Fibroblast of villous mesenchyme (primary cell): ENCODE data around the gene PTGES2. TPM values are rescaled to one million over a fixed set of nuclear protein-coding genes. Genes with fewer than 3 reads are reported as not detected.

ENCODE experiments used
- DNase-seq: peaks from one replicate; pipeline ENCODE4 v3.0.0-alpha.2; 2010; ENCODE audit warnings: low read depth
- H3K4me3 ChIP-seq: 2 replicates; pipeline ENCODE4 v1.5.1; 2011; ENCODE audit warnings: low read depth, mild to moderate bottlenecking, low read length
- total RNA-seq: library from RNA; depleted of rRNA; stranded (reverse); fragments of >200 nt; gene quantifications from 2 replicates; pipeline ENCODE4 v1.2.3, GENCODE V29; 2012
- TF ChIP-seq, protein P1 (sequence below): IDR thresholded peaks from 2 replicates; pipeline ENCODE4 v1.5.1; 2012; ENCODE audit warnings: low read depth, mild to moderate bottlenecking, low read length; ENCODE audit not compliant: insufficient read depth

PTGES2 gene
- total RNA-seq, 1 donor, result 43.6 TPM

DNA sequence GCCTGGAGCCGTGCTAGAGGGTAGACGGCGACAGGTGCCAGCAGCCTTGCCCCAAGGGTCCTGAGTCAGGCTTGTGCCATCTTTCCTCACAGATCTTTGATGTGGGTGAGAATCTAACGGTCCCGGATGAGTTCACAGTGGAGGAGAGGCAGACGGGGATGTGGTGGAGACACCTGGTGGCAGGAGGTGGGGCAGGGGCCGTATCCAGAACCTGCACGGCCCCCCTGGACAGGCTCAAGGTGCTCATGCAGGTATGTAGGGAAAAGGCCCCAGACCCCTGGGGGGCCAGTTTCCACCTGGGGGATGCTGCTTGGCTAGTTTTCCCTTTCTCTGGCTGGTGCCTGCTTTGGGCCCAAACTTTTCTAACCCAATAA, 24.0 kb downstream of the PTGES2 start:
- DNase-seq, result no peak
- H3K4me3 ChIP-seq, result no peak overlapping the region
- TF ChIP-seq, protein P1, sequence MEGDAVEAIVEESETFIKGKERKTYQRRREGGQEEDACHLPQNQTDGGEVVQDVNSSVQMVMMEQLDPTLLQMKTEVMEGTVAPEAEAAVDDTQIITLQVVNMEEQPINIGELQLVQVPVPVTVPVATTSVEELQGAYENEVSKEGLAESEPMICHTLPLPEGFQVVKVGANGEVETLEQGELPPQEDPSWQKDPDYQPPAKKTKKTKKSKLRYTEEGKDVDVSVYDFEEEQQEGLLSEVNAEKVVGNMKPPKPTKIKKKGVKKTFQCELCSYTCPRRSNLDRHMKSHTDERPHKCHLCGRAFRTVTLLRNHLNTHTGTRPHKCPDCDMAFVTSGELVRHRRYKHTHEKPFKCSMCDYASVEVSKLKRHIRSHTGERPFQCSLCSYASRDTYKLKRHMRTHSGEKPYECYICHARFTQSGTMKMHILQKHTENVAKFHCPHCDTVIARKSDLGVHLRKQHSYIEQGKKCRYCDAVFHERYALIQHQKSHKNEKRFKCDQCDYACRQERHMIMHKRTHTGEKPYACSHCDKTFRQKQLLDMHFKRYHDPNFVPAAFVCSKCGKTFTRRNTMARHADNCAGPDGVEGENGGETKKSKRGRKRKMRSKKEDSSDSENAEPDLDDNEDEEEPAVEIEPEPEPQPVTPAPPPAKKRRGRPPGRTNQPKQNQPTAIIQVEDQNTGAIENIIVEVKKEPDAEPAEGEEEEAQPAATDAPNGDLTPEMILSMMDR, result peak; percentile 19

DNA sequence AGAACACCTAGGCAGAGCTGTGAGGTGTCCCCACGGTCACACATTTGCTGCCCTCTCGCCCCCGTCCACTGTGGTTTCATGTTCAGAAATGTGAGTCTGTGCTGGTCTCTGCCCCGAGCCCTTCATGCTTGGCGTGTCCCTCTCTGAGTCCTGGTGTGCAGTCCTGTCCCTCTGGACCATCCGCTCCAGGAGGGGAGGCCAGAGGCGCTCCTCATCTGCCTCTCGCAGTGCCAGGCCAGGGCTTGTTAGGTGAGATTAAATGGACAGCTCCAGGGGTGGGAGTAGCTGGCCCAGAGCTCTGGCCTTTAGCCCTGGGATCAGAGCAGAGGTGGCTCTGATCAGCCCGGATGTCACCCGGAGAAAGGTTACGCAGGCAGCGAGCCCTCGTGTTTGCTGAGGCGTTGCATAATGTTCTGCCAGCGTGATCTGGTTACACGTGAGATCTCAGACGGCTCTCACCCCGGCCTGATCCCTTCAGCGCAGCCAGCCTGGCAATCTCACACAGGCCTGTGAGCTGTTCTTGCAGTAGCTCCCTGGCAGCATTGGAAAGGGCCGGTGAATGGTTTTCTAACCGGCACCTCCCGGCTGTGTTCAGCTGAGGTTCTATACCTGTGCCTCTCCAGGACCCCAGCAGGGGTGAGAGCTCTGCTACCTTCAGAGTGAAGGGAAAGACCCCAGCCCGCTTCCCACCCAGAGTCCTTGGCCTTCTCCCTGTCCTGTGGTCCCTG, 24.5 kb downstream of the PTGES2 start:
- no peak for DNase-seq
- H3K4me3 ChIP-seq, result no peak overlapping the region
- TF ChIP-seq, protein P1, result no peak

DNA sequence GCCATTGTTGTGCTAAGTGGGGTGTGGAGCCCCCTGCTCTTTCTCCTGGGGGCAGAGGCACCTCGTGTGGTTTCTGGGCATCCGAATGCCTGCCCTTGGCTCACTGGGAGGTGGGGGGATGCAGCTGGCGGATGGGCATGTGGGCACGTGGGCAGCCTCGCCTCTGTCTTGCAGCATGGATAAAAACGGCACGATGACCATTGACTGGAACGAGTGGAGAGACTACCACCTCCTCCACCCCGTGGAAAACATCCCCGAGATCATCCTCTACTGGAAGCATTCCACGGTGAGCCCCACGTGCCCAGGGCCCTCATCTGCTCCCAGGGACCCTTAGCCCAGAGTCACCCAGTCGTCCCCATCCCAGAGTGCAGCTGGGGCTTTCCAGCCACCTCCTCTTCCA, 25.3 kb downstream of the PTGES2 start:
- TF ChIP-seq, protein P1, result no peak
- H3K4me3 ChIP-seq, result no peak overlapping the region
- DNase-seq, result no peak

DNA sequence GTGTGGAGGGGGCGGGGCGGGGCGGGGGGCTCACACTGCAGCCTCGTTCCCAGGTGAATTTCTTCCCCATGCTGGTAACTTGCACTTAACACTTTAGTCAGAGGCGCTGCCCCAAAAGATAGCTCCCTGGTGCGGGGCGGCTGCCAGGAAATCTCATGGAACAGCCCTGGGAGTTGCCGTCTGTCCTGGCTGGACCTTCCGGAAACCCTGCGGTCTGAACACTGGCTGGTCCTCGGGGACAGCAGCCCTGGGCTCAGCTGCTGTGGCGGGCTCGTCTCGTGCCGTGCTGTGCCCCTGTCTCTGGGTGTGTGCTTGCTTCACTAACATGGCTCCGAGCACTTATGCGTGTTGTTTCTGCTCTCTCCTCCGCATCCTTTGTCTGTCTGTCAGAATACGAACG, 25.8 kb downstream of the PTGES2 start:
- no peak for DNase-seq
- no peak overlapping the region for H3K4me3 ChIP-seq
- TF ChIP-seq, protein P1, result no peak

DNA sequence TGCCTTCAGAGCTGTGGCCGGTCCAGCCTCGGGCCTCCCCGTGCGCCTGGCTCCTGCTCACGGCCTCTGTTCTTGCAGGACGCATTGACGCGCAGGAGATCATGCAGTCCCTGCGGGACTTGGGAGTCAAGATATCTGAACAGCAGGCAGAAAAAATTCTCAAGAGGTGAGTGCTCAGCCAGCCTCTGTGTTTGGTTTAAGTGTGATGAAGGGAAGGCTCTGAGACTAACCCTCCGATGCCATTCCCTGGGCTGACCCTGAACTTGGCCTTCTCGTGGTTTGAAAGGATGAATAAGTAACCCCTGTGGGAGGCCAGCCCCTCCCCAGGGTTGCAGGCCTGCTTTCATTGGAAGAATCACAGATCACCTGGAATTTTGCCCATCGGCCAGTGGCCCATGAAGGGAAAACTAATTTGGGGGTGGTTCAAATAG, 26.3 kb downstream of the PTGES2 start:
- TF ChIP-seq, protein P1, result no peak
- no peak for DNase-seq
- no peak overlapping the region for H3K4me3 ChIP-seq

DNA sequence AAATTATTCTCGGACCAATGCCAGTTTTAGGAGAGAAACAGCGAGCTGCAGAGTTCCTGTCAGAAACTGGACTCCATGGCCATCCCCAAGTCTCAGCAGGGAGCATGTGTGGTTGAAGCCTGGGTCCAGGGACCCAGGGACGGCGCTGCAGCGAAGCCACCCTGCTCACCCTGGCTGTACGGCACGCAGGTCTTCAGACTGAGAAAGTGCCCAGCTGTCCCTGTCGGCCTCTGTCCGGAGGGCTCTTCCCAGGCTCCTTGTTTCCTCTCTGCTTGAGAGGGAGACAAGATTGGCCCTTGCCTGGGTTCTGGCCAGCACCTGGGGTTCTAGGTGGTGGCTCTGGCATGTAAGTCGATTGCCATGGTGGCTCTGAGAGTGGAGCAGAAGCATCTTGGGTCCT, 26.9 kb downstream of the PTGES2 start:
- DNase-seq, result no peak
- peak overlapping the region; percentile 65 for H3K4me3 ChIP-seq
- TF ChIP-seq, protein P1, result no peak

DNA sequence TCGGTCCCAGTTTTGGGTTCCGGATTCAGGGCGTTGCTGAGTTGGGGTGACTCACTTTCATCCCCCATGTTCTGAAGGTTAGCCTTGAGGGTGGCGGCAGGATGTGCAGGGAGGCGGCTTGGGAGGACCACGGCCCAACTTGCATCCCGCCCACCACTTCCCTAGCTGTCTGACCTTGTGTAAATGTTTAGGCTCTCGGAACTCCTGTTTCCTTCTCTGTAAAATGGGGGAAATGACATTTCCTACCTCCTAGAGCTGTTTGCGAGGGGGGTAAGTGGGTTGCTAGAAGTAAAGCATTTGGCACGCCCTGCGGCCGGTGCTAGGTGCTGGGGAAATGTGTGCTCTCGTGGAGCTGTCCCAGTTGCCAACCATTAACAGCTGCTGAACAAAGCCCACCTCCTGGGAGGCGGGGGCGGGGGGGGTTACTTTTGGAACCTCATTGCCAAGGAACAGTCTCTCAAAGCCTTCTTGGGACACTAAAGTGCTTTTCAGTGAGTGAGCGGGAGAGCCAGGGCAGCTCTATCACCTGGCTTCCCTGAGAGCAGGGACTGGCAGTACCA, 27.5 kb downstream of the PTGES2 start:
- peak overlapping the region; percentile 65 for H3K4me3 ChIP-seq
- TF ChIP-seq, protein P1, result no peak
- peak; percentile 48 for DNase-seq
